T1000 (cell line): ENCODE measurements around the gene MAMDC4.
A peak's percentile ranks its signal among the peaks of the same experiment; 100 is the strongest.
"Not testable (repeated sequence)": the region's sequence is repeated elsewhere in the genome, so short reads cannot be mapped to it uniquely, and the experiment has no call there.

Experiments
- DNase-seq: peaks from one replicate; lab custom pipeline; 2025; ENCODE audit warnings: mixed read lengths; lab: John Stamatoyannopoulos, UW

MAMDC4 gene

GRCh38 chr9:136862849-136863622, 10.9 kb downstream of the MAMDC4 start:
- no peak for DNase-seq

- no peak for DNase-seq
These were observed 11.6 kb downstream of the MAMDC4 start for GRCh38 chr9:136863623-136864273.

GRCh38 chr9:136865041-136865767, 13.1 kb downstream of the MAMDC4 start:
- no peak for DNase-seq

GRCh38 chr9:136865768-136866103, 13.6 kb downstream of the MAMDC4 start:
- no peak for DNase-seq

- DNase-seq = not testable (repeated sequence)
These were observed 14.8 kb downstream of the MAMDC4 start for GRCh38 chr9:136866898-136867421.

GRCh38 chr9:136867480-136867879, 15.3 kb downstream of the MAMDC4 start:
- no peak for DNase-seq

GRCh38 chr9:136867917-136868316, 15.8 kb downstream of the MAMDC4 start:
- DNase-seq = no peak

GRCh38 chr9:136868644-136869043, 16.5 kb downstream of the MAMDC4 start:
- no peak for DNase-seq

GRCh38 chr9:136869611-136870010, 17.5 kb downstream of the MAMDC4 start:
- not testable (repeated sequence) for DNase-seq

- no peak for DNase-seq
These were observed 23.0 kb downstream of the MAMDC4 start for GRCh38 chr9:136875155-136875554.

- DNase-seq = no peak
These were observed 24.3 kb downstream of the MAMDC4 start for GRCh38 chr9:136876476-136876875.

GRCh38 chr9:136880651-136881050, 28.5 kb downstream of the MAMDC4 start:
- DNase-seq = no peak

GRCh38 chr9:136881691-136882108, 29.6 kb downstream of the MAMDC4 start:
- peak; percentile 49 for DNase-seq

- DNase-seq = peak; percentile 82
These were observed 30.2 kb downstream of the MAMDC4 start for GRCh38 chr9:136882109-136882946.

GRCh38 chr9:136882947-136883283, 30.8 kb downstream of the MAMDC4 start:
- DNase-seq = not testable (repeated sequence)

- DNase-seq = not testable (repeated sequence)
These were observed 31.5 kb downstream of the MAMDC4 start for GRCh38 chr9:136883670-136884069.

GRCh38 chr9:136885950-136886578, 33.9 kb downstream of the MAMDC4 start, which contains the start of gene TRAF2:
TSS of gene TRAF2 (plus strand) at chr9:136886516. CDS start at chr9:136898741, 12,225 bp downstream.
- peak; percentile 96 for DNase-seq

GRCh38 chr9:136886610-136887597, 34.8 kb downstream of the MAMDC4 start:
- no peak for DNase-seq

GRCh38 chr9:136888454-136888853, 36.3 kb downstream of the MAMDC4 start:
- DNase-seq = no peak

- no peak for DNase-seq
These were observed 37.7 kb downstream of the MAMDC4 start for GRCh38 chr9:136889858-136890257.
